Measurements from ENCODE around the gene AWAT2. TPM values are rescaled to one million over a fixed set of nuclear protein-coding genes. Genes with fewer than 3 reads are reported as not detected.
A peak's percentile ranks its signal among the peaks of the same experiment; 100 is the strongest.

The AWAT2 gene
- total and polyA plus RNA-seq, 10 of the 15 experiments (the other 5 are each of a cell fraction or from before 2014, with no cell fraction given) = not detected

DNA sequence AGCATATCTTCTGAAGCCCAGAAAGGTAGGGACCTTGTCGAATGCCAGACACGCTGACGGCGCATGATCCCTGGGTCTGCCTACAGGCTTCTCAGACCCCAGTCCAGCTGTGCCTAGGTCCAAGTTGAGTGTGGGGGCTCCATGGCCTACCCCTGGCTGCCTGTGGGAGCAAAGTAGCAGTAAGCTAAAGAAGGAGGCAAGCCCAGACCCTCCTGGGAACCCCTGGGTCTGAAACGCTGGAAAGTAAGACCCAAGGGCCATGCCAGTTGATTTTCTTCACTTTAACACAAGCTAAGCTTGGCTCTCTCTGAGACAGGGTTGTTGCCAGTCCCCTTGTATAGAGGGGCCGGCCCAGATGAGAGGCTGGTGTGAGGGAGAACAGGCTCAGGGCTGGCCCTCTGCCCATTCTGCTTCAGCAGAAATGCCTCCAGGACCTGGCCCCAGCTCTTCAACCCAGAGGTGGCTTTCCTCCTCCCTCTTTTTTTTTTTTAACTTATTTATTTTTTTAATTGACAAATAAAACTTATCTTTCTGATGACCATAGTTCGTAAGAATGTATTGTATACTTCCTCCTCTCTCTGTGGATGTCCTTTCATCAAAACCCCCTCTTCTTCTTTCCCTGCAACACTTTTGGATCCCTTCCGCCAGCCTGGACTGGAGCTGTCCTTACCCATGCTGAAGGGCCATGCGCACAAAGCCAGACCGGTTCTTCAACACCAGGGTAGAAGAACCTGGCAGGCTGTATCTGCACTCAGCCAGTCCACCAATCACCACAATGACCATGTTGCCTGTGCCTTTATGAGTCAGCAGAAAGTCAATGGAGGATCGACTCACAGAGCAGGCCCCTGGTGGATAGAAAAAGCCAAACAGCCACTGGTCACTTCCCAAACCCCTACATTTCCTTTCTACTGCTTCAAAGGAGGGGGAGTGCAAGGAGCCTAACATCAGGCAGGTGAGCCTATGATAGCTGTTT is 7.1 kb downstream of the AWAT2 start:
- ChIA-PET POLR2A (interaction anchor here (0.6 kb wide), 1 partner anchor 195 kb away, joined by 6 read pairs; no protein-coding TSS in a partner anchor), RAD21 (ENCODE audit: unreplicated experiment) (no interaction called here), SMC1A (ENCODE audit: uncharacterized antibody, unreplicated experiment) (interaction anchor here (1.0 kb wide), 1 partner anchor 11 kb away, joined by 3 read pairs; no protein-coding TSS in a partner anchor), CTCF (interaction anchor here (1.0 to 3.8 kb wide), 2 partner anchors 12 to 14 kb away, joined by 3 to 24 read pairs; no protein-coding TSS in a partner anchor)
- Histone ChIP-seq H3K79me2 (ENCODE audit: control insufficient read depth, insufficient read depth, low read length) (no peaks in the 10 kb centered on the region), H3K4me3 (no peak overlapping the region), H3K4me2 (ENCODE audit: control insufficient read depth, insufficient read depth) (no peak overlapping the region), H3K27ac (ENCODE audit: control insufficient read depth, insufficient read depth) (no peak overlapping the region), H3K36me3 (ENCODE audit: control insufficient read depth in 2 of 2, insufficient read depth in 2 of 2, low read length in 1 of 2) (no peaks in the 10 kb centered on the region), H3K4me1 (ENCODE audit: control insufficient read depth, insufficient read depth, low read length) (no peaks in the 10 kb centered on the region), H3K9ac (ENCODE audit: control insufficient read depth, insufficient read depth, low read length) (no peak overlapping the region), H4K20me1 (ENCODE audit: control insufficient read depth, insufficient read depth) (no peaks in the 10 kb centered on the region), H2AFZ (ENCODE audit: control insufficient read depth, low read depth, low read length) (no peak overlapping the region), H3K9me3 (replicated peaks; ENCODE audit: control insufficient read depth, insufficient read depth, low read length) (no peaks in the 10 kb centered on the region), H3K27me3 (replicated peaks in 1 of 2; ENCODE audit: control insufficient read depth in 2 of 2, insufficient read depth in 2 of 2, low read length in 1 of 2) (no peaks in the 10 kb centered on the region; a peak in 2 of 4 replicates)
- peak; percentile 21; the same call in 1 of the 3 replicates for ATAC-seq
- no peak for DNase-seq (ENCODE audit: low read depth, low spot score)
- in situ Hi-C loops (cut with MboI) = loop anchor here (25.0 kb wide), 2 partner anchors 95 to 395 kb away; partner anchors contain the start of genes DLG3 and IGBP1
- no peak for TF ChIP-seq FOXK2 (IDR thresholded peaks at IDR 0.05)
- TF ChIP-seq ZNF217 (IDR thresholded peaks at IDR 0.05) = no peak
- no peak for TF ChIP-seq TBL1XR1 (IDR thresholded peaks at IDR 0.05; ENCODE audit: low read depth, low read length)
- no peak for TF ChIP-seq SIN3A (IDR thresholded peaks at IDR 0.05; ENCODE audit: low read depth, low read length)
- TF ChIP-seq RELA (IDR thresholded peaks at IDR 0.05; ENCODE audit: borderline replicate concordance, partially characterized antibody) = no peak
- TF ChIP-seq CREM (IDR thresholded peaks at IDR 0.05; ENCODE audit: low read depth) = no peak
- no peak for TF ChIP-seq GABPA (IDR thresholded peaks at IDR 0.05; ENCODE audit: low read depth)
- TF ChIP-seq HCFC1 (IDR thresholded peaks at IDR 0.05; ENCODE audit: low read length) = no peak
- TF ChIP-seq STAT1 (conservative IDR thresholded peaks at IDR 0.05) = no peak
- no peak for TF ChIP-seq USF2 (IDR thresholded peaks at IDR 0.05; ENCODE audit: borderline replicate concordance, low read depth, low read length)
- FAIRE-seq = no peak
- BruUV-seq (replicated peaks) = no TSS peak
- WGBS (ENCODE audit: insufficient coverage, insufficient replicate concordance, low lambda C conversion rate, missing lambda C conversion rate) = 37% methylated on average over 11 of the region's 11 CpGs
- intact Hi-C loops (cut with micrococcal nuclease; ENCODE audit: unreplicated experiment) = no loop called here
